ENCODE data around the gene POLRMT.

POLRMT gene

GRCh38 chr19:577439-578392 is 55.6 kb downstream of the POLRMT start:
- Histone ChIP-seq H3K9me3 (ENCODE audit: insufficient read depth, low read depth, low read length) (no peaks in the 10 kb centered on the region), H3K36me3 (ENCODE audit: insufficient read depth, low read length) (peaks cover 49% of the 10 kb centered on the region), H3K27me3 (ENCODE audit: insufficient read depth, low read length) (no peaks in the 10 kb centered on the region), H3K27ac (ENCODE audit: low read depth, low read length) (no peak overlapping the region), H3K4me3 (ENCODE audit: low read length) (no peak overlapping the region), H3K4me1 (ENCODE audit: insufficient read depth, low read length) (peaks cover 4% of the 10 kb centered on the region; the same call in 1 of the 2 replicates), H3K9ac (ENCODE audit: low read depth, low read length) (no peak overlapping the region; the same call in 1 of the 2 replicates)
- WGBS = 94% methylated on average over 66 of the region's 66 CpGs

GRCh38 chr19:576768-577438 is 56.4 kb downstream of the POLRMT start:
- Histone ChIP-seq H3K27ac (ENCODE audit: low read depth, low read length) (no peak overlapping the region), H3K4me1 (ENCODE audit: insufficient read depth, low read length) (peaks cover 4% of the 10 kb centered on the region; the same call in 1 of the 2 replicates), H3K9me3 (ENCODE audit: insufficient read depth, low read depth, low read length) (no peaks in the 10 kb centered on the region), H3K9ac (ENCODE audit: low read depth, low read length) (no peak overlapping the region), H3K36me3 (ENCODE audit: insufficient read depth, low read length) (peaks cover 44% of the 10 kb centered on the region), H3K27me3 (ENCODE audit: insufficient read depth, low read length) (no peaks in the 10 kb centered on the region), H3K4me3 (ENCODE audit: low read length) (no peak overlapping the region)
- WGBS = 94% methylated on average over 28 of the region's 28 CpGs

GRCh38 chr19:575527-576506 is 57.5 kb downstream of the POLRMT start:
- H3K4me3 ChIP-seq (ENCODE audit: low read length) = 0 out of 2 replicates have a peak overlapping the region, but pooled peaks have one; percentile 94
- H3K27ac ChIP-seq (ENCODE audit: low read depth, low read length) = no peak overlapping the region
- peaks cover 4% of the 10 kb centered on the region; the same call in 1 of the 2 replicates for H3K4me1 ChIP-seq (ENCODE audit: insufficient read depth, low read length)
- WGBS = 83% methylated on average over 34 of the region's 38 CpGs
- no peaks in the 10 kb centered on the region for H3K9me3 ChIP-seq (ENCODE audit: insufficient read depth, low read depth, low read length)
- no peak overlapping the region for H3K9ac ChIP-seq (ENCODE audit: low read depth, low read length)
- H3K27me3 ChIP-seq (ENCODE audit: insufficient read depth, low read length) = no peaks in the 10 kb centered on the region
- peaks cover 35% of the 10 kb centered on the region for H3K36me3 ChIP-seq (ENCODE audit: insufficient read depth, low read length)

- 36% methylated on average over 31 of the region's 32 CpGs for WGBS
- Histone ChIP-seq H3K36me3 (ENCODE audit: insufficient read depth, low read length) (peaks cover 27% of the 10 kb centered on the region), H3K4me1 (ENCODE audit: insufficient read depth, low read length) (peaks cover 4% of the 10 kb centered on the region; the same call in 1 of the 2 replicates), H3K9ac (ENCODE audit: low read depth, low read length) (peak overlapping the region; percentile 37; the same call in 1 of the 2 replicates), H3K27ac (ENCODE audit: low read depth, low read length) (no peak overlapping the region), H3K9me3 (ENCODE audit: insufficient read depth, low read depth, low read length) (no peaks in the 10 kb centered on the region), H3K27me3 (ENCODE audit: insufficient read depth, low read length) (no peaks in the 10 kb centered on the region), H3K4me3 (ENCODE audit: low read length) (peak overlapping the region; percentile 94)
Measured at GRCh38 chr19:574658-575526, 58.4 kb downstream of the POLRMT start.

GRCh38 chr19:573519-573825 is 59.9 kb downstream of the POLRMT start:
- WGBS = 3% methylated on average over 15 of the region's 15 CpGs
- no peaks in the 10 kb centered on the region for H3K27me3 ChIP-seq (ENCODE audit: insufficient read depth, low read length)
- H3K4me3 ChIP-seq (ENCODE audit: low read length) = peak overlapping the region; percentile 94
- H3K27ac ChIP-seq (ENCODE audit: low read depth, low read length) = peak overlapping the region; percentile 84
- no peaks in the 10 kb centered on the region for H3K9me3 ChIP-seq (ENCODE audit: insufficient read depth, low read depth, low read length)
- H3K4me1 ChIP-seq (ENCODE audit: insufficient read depth, low read length) = peaks cover 4% of the 10 kb centered on the region; the same call in 1 of the 2 replicates
- peaks cover 16% of the 10 kb centered on the region for H3K36me3 ChIP-seq (ENCODE audit: insufficient read depth, low read length)
- H3K9ac ChIP-seq (ENCODE audit: low read depth, low read length) = peak overlapping the region; percentile 96

GRCh38 chr19:572743-573518 is 60.4 kb downstream of the POLRMT start:
- H3K27me3 ChIP-seq (ENCODE audit: insufficient read depth, low read length) = no peaks in the 10 kb centered on the region
- WGBS = 1% methylated on average over 55 of the region's 55 CpGs
- peaks cover 11% of the 10 kb centered on the region for H3K36me3 ChIP-seq (ENCODE audit: insufficient read depth, low read length)
- H3K9me3 ChIP-seq (ENCODE audit: insufficient read depth, low read depth, low read length) = no peaks in the 10 kb centered on the region
- H3K27ac ChIP-seq (ENCODE audit: low read depth, low read length) = peak overlapping the region; percentile 84
- H3K9ac ChIP-seq (ENCODE audit: low read depth, low read length) = peak overlapping the region; percentile 96
- H3K4me1 ChIP-seq (ENCODE audit: insufficient read depth, low read length) = peaks cover 4% of the 10 kb centered on the region; the same call in 1 of the 2 replicates
- H3K4me3 ChIP-seq (ENCODE audit: low read length) = peak overlapping the region; percentile 94

- Histone ChIP-seq H3K27me3 (ENCODE audit: insufficient read depth, low read length) (no peaks in the 10 kb centered on the region), H3K36me3 (ENCODE audit: insufficient read depth, low read length) (peaks cover 4% of the 10 kb centered on the region; the same call in 1 of the 2 replicates), H3K4me1 (ENCODE audit: insufficient read depth, low read length) (peaks cover 4% of the 10 kb centered on the region; the same call in 1 of the 2 replicates), H3K4me3 (ENCODE audit: low read length) (peak within 1 kb of the TSS; percentile 94), H3K9ac (ENCODE audit: low read depth, low read length) (peak within 1 kb of the TSS; percentile 96), H3K9me3 (ENCODE audit: insufficient read depth, low read depth, low read length) (no peaks in the 10 kb centered on the region), H3K27ac (ENCODE audit: low read depth, low read length) (peak within 1 kb of the TSS; percentile 84)
- WGBS = under 1% methylated on average over 79 of the region's 79 CpGs
Measured at GRCh38 chr19:572140-572742, 61.1 kb downstream of the POLRMT start, which contains the start of gene BSG. BSG (plus strand) TSS chr19:572596; CDS start chr19:572635, 39 bp downstream.

- Histone ChIP-seq H3K27ac (ENCODE audit: low read depth, low read length) (peak overlapping the region; percentile 77), H3K4me3 (ENCODE audit: low read length) (peak overlapping the region; percentile 94), H3K27me3 (ENCODE audit: insufficient read depth, low read length) (no peaks in the 10 kb centered on the region), H3K36me3 (ENCODE audit: insufficient read depth, low read length) (0 out of 2 replicates have a peak, but pooled peaks cover 3% of the 10 kb centered on the region), H3K9ac (ENCODE audit: low read depth, low read length) (peak overlapping the region; percentile 85), H3K9me3 (ENCODE audit: insufficient read depth, low read depth, low read length) (no peaks in the 10 kb centered on the region), H3K4me1 (ENCODE audit: insufficient read depth, low read length) (peaks cover 4% of the 10 kb centered on the region; the same call in 1 of the 2 replicates)
- WGBS = 1% methylated on average over 14 of the region's 14 CpGs
Measured at GRCh38 chr19:571566-571974, 61.8 kb downstream of the POLRMT start.

Data from HUES64 (cell line).